Hematopoietic multipotent progenitor cell treated with erythropoietin and hydrocortisone succinate and interleukin-3 and kit ligand, for 4 days (in vitro differentiated cells): ENCODE data around the gene ASS1.
"Not testable (repeated sequence)": the region's sequence is repeated elsewhere in the genome, so short reads cannot be mapped to it uniquely, and the experiment has no call there.

Experiments
- DNase-seq: peaks from one replicate; pipeline ENCODE4 v3.0.0-alpha.2; 2015

Gene ASS1

GRCh38 chr9:130419521-130420035, 25.2 kb upstream of the ASS1 start:
- DNase-seq: no peak

- DNase-seq: no peak
Measured at GRCh38 chr9:130421154-130421801, 23.5 kb upstream of the ASS1 start.

- no peak for DNase-seq
Measured at GRCh38 chr9:130421802-130422276, 22.9 kb upstream of the ASS1 start.

- DNase-seq: no peak
Measured at GRCh38 chr9:130422546-130422945, 22.2 kb upstream of the ASS1 start.

- DNase-seq: no peak
Measured at GRCh38 chr9:130423272-130423671, 21.5 kb upstream of the ASS1 start.

GRCh38 chr9:130424595-130425454, 19.9 kb upstream of the ASS1 start:
- no peak for DNase-seq

- no peak for DNase-seq
Measured at GRCh38 chr9:130425741-130426466, 18.9 kb upstream of the ASS1 start.

- DNase-seq: no peak
Measured at GRCh38 chr9:130426467-130426773, 18.3 kb upstream of the ASS1 start.

- DNase-seq: no peak
Measured at GRCh38 chr9:130426883-130427282, 17.9 kb upstream of the ASS1 start.

GRCh38 chr9:130427326-130427725, 17.4 kb upstream of the ASS1 start:
- no peak for DNase-seq

GRCh38 chr9:130428086-130428665, 16.6 kb upstream of the ASS1 start:
- no peak for DNase-seq

GRCh38 chr9:130429381-130429780, 15.4 kb upstream of the ASS1 start:
- no peak for DNase-seq

GRCh38 chr9:130429831-130430230, 14.9 kb upstream of the ASS1 start:
- no peak for DNase-seq

GRCh38 chr9:130430232-130430631, 14.5 kb upstream of the ASS1 start:
- no peak for DNase-seq

- DNase-seq: no peak
Measured at GRCh38 chr9:130430734-130431535, 13.8 kb upstream of the ASS1 start.

- DNase-seq: no peak
Measured at GRCh38 chr9:130431536-130432303, 13.0 kb upstream of the ASS1 start.

- peak; percentile 24 for DNase-seq
Measured at GRCh38 chr9:130432362-130432761, 12.4 kb upstream of the ASS1 start.

- DNase-seq: no peak
Measured at GRCh38 chr9:130432796-130433167, 12.0 kb upstream of the ASS1 start.

GRCh38 chr9:130433168-130433946, 11.4 kb upstream of the ASS1 start:
- peak; percentile 76 for DNase-seq

- DNase-seq: no peak
Measured at GRCh38 chr9:130433947-130434262, 10.9 kb upstream of the ASS1 start.

GRCh38 chr9:130434656-130435055, 10.1 kb upstream of the ASS1 start:
- not testable (repeated sequence) for DNase-seq
